IMR-90 (cell line): ENCODE results near the gene SLC12A6. TPM values are rescaled to one million over a fixed set of nuclear protein-coding genes. Genes with fewer than 3 reads are reported as not detected.

ENCODE experiments used
- ATAC-seq: fragments of 200-7000 bp; cut with Tn5 transposase; 2 replicates; pipeline ENCODE4 v1.9.1; 2020; ENCODE audit warnings: low read depth, mild to moderate bottlenecking, moderate library complexity
- BruUV-seq: library from RNA; stranded (reverse); fragments of 400-500 nt; replicated peaks from 2 replicates; lab custom pipeline; 2021; lab: Mats Ljungman, UMichigan
- CTCF ChIA-PET: fragments of 300-600 bp; formaldehyde crosslinking; extraction: SDS; loops from one replicate; lab custom pipeline; 2021; ENCODE audit warnings: antibody characterized with exemption; lab: Yijun Ruan, JAX
- POLR2A ChIA-PET: fragments of 300-600 bp; sonication (Branson Sonifier 250); formaldehyde crosslinking; loops from one replicate; lab custom pipeline; 2022; ENCODE audit warnings: antibody characterized with exemption; ENCODE audit not compliant: unreplicated experiment; lab: Charles Lee
- DNase-seq: peaks from one replicate; pipeline ENCODE4 v3.0.0; 2013
- H2AFZ ChIP-seq: replicated peaks from 2 replicates; pipeline ENCODE3; 2013; ENCODE audit warnings: low read length, mild to moderate bottlenecking; ENCODE audit not compliant: poor library complexity
- H2AK5ac ChIP-seq: 2 replicates; pipeline ENCODE4 v1.6.1; 2013; ENCODE audit warnings: low read depth, low read length, inconsistent platforms
- H2AK9ac ChIP-seq: replicated peaks from 2 replicates; pipeline ENCODE3; 2013; ENCODE audit warnings: mild to moderate bottlenecking, low read depth, low read length, moderate library complexity; ENCODE audit not compliant: poor library complexity
- H2BK120ac ChIP-seq: 2 replicates; pipeline ENCODE4 v1.6.1; 2013; ENCODE audit warnings: low read depth, low read length, inconsistent platforms
- H2BK15ac ChIP-seq: 3 replicates; pipeline ENCODE4 v1.6.1; 2013; ENCODE audit warnings: low read depth, low read length, inconsistent platforms
- H2BK20ac ChIP-seq: 2 replicates; pipeline ENCODE4 v1.6.1; 2013; ENCODE audit warnings: low read depth, mild to moderate bottlenecking, inconsistent platforms, low read length, moderate library complexity
- H2BK5ac ChIP-seq: 2 replicates; pipeline ENCODE4 v1.6.1; 2013; ENCODE audit warnings: mild to moderate bottlenecking, low read depth, low read length, inconsistent platforms; ENCODE audit not compliant: poor library complexity, severe bottlenecking
- H3K14ac ChIP-seq: replicated peaks from 2 replicates; pipeline ENCODE4 v1.6.1; 2013; ENCODE audit warnings: low read depth, low read length, inconsistent platforms
- H3K18ac ChIP-seq: 2 replicates; pipeline ENCODE4 v1.6.1; 2013; ENCODE audit warnings: low read depth, low read length, control low read depth
- H3K23ac ChIP-seq: 2 replicates; pipeline ENCODE4 v1.6.1; 2013; ENCODE audit warnings: low read depth, low read length, inconsistent platforms
- H3K27ac ChIP-seq: 2 replicates; pipeline ENCODE4 v1.5.1; 2013; ENCODE audit warnings: mild to moderate bottlenecking, control low read depth, low read length; ENCODE audit not compliant: insufficient read depth
- H3K27me3 ChIP-seq: 2 replicates; pipeline ENCODE4 v1.6.1; 2013; ENCODE audit warnings: low read length; ENCODE audit not compliant: control insufficient read depth, insufficient read depth
- H3K36me3 ChIP-seq: 2 replicates; pipeline ENCODE4 v1.6.1; 2013; ENCODE audit warnings: low read length, mixed read lengths; ENCODE audit not compliant: control insufficient read depth, insufficient read depth
- H3K4ac ChIP-seq: 2 replicates; pipeline ENCODE4 v1.6.1; 2013; ENCODE audit warnings: low read depth, low read length, inconsistent platforms
- H3K4me1 ChIP-seq: 2 replicates; pipeline ENCODE4 v1.6.1; 2013; ENCODE audit warnings: low read length, mixed read lengths; ENCODE audit not compliant: control insufficient read depth, insufficient read depth
- H3K4me2 ChIP-seq: 2 replicates; pipeline ENCODE4 v1.6.1; 2013; ENCODE audit warnings: low read depth, mild to moderate bottlenecking, control low read depth, low read length, moderate library complexity
- H3K4me3 ChIP-seq: 2 replicates; pipeline ENCODE4 v1.5.1; 2013; ENCODE audit warnings: low read depth, mild to moderate bottlenecking, control low read depth, low read length, moderate library complexity; ENCODE audit not compliant: insufficient read depth
- H3K56ac ChIP-seq: 2 replicates; pipeline ENCODE4 v1.6.1; 2013; ENCODE audit warnings: low read length, inconsistent platforms; ENCODE audit not compliant: insufficient read depth; ENCODE audit errors: extremely low read depth
- H3K79me1 ChIP-seq, 2 experiments: 2 replicates each; pipeline ENCODE4 v1.6.1; 2013; ENCODE audit warnings: low read length in 2 of 2, inconsistent platforms in 1 of 2, low read depth in 1 of 2
- H3K9ac ChIP-seq: 2 replicates; pipeline ENCODE4 v1.6.1; 2013; ENCODE audit warnings: low read depth, low read length, control low read depth
- H3K9me1 ChIP-seq: 2 replicates; pipeline ENCODE4 v1.6.1; 2013; ENCODE audit warnings: low read length, inconsistent platforms; ENCODE audit not compliant: insufficient read depth
- H3K9me3 ChIP-seq: 2 replicates; pipeline ENCODE4 v1.6.1; 2013; ENCODE audit warnings: low read length; ENCODE audit not compliant: control insufficient read depth, insufficient read depth
- H4K20me1 ChIP-seq: 2 replicates; pipeline ENCODE4 v1.6.1; 2013; ENCODE audit warnings: low read length, inconsistent platforms; ENCODE audit not compliant: insufficient read depth
- H4K5ac ChIP-seq: 2 replicates; pipeline ENCODE4 v1.6.1; 2013; ENCODE audit warnings: mild to moderate bottlenecking, low read depth, low read length, control low read depth
- H4K8ac ChIP-seq, 2 experiments: 2 replicates each; pipeline ENCODE4 v1.6.1; 2013; ENCODE audit warnings: low read depth in 2 of 2, low read length in 2 of 2, control low read depth in 1 of 2, inconsistent platforms in 1 of 2
- H4K91ac ChIP-seq: 2 replicates; pipeline ENCODE4 v1.6.1; 2013; ENCODE audit warnings: low read depth, low read length, inconsistent platforms; ENCODE audit not compliant: insufficient read depth
- BHLHE40 ChIP-seq: fragments of 150-350 bp; IDR thresholded peaks from 2 replicates; pipeline ENCODE4 v1.6.1; 2016; ENCODE audit warnings: mild to moderate bottlenecking, low read depth, low read length
- CHD1 ChIP-seq: IDR thresholded peaks from 2 replicates; pipeline ENCODE4 v1.6.1; 2012; ENCODE audit warnings: low read depth, low read length, improper control_type of control experiment
- CTCF ChIP-seq: conservative IDR thresholded peaks from 2 replicates; pipeline ENCODE4 v1.5.1; 2012; ENCODE audit warnings: mild to moderate bottlenecking, low read depth, low read length, improper control_type of control experiment
- ELK1 ChIP-seq: fragments of 150-350 bp; IDR thresholded peaks from 2 replicates; pipeline ENCODE4 v1.6.1; 2016; ENCODE audit warnings: low read depth, mild to moderate bottlenecking, low read length, moderate library complexity, borderline replicate concordance
- FOS ChIP-seq: fragments of 150-350 bp; IDR thresholded peaks from 2 replicates; pipeline ENCODE4 v1.6.1; 2016; ENCODE audit warnings: low read depth, low read length
- MAFK ChIP-seq: IDR thresholded peaks from 2 replicates; pipeline ENCODE4 v1.6.1; 2012; ENCODE audit warnings: low read depth, low read length, improper control_type of control experiment
- MAZ ChIP-seq: IDR thresholded peaks from 2 replicates; pipeline ENCODE4 v1.6.1; 2012; ENCODE audit warnings: low read depth, mild to moderate bottlenecking, low read length, improper control_type of control experiment, moderate library complexity, borderline replicate concordance
- MXI1 ChIP-seq: IDR thresholded peaks from 2 replicates; pipeline ENCODE4 v1.6.1; 2012; ENCODE audit warnings: low read depth, mild to moderate bottlenecking, low read length, moderate library complexity, borderline replicate concordance
- NFE2L2 ChIP-seq: fragments of 150-350 bp; IDR thresholded peaks from 2 replicates; pipeline ENCODE4 v1.6.1; 2016; ENCODE audit warnings: low read depth, mild to moderate bottlenecking, low read length
- POLR2A ChIP-seq: IDR thresholded peaks from 2 replicates; pipeline ENCODE4 v1.6.1; 2012; ENCODE audit warnings: mild to moderate bottlenecking, low read depth, low read length
- RAD21 ChIP-seq: IDR thresholded peaks from 2 replicates; pipeline ENCODE4 v1.6.1; 2012; ENCODE audit warnings: low read length, improper control_type of control experiment
- RCOR1 ChIP-seq: IDR thresholded peaks from 2 replicates; pipeline ENCODE4 v1.6.1; 2012; ENCODE audit warnings: mild to moderate bottlenecking, low read length, improper control_type of control experiment; ENCODE audit not compliant: insufficient replicate concordance
- RFX5 ChIP-seq: IDR thresholded peaks from 2 replicates; pipeline ENCODE4 v1.8.0; 2012; ENCODE audit warnings: low read depth, mild to moderate bottlenecking, low read length, moderate library complexity
- SMC3 ChIP-seq: fragments of 150-350 bp; IDR thresholded peaks from 2 replicates; pipeline ENCODE4 v1.6.1; 2016; ENCODE audit warnings: low read depth, mild to moderate bottlenecking, antibody characterized with exemption, low read length, moderate library complexity
- USF2 ChIP-seq: fragments of 150-350 bp; IDR thresholded peaks from 2 replicates; pipeline ENCODE4 v1.6.1; 2017; ENCODE audit warnings: mild to moderate bottlenecking, antibody characterized with exemption, low read length, low read depth
- WGBS, 2 experiments: methylation state at CpG; one replicate each; pipeline versions ENCODE4 v1.1.5 to v1.1.7; 2013; ENCODE audit warnings: missing lambda C conversion rate in 2 of 2; ENCODE audit not compliant: insufficient read length in 1 of 2; ENCODE audit errors: extremely low coverage in 2 of 2; 5-methylcytosine and 5-hydroxymethylcytosine counted together
- dilution Hi-C: fragments of 300-500 bp; cut with HindIII; formaldehyde crosslinking; loops from one replicate; pipeline ENCODE4 v1.14.3; 2018; ENCODE audit warnings: low sequenced_read_pairs; ENCODE audit not compliant: unreplicated experiment
- in situ Hi-C: fragments of 300-500 bp; cut with MboI; formaldehyde crosslinking; loops from 3 replicates; pipeline ENCODE4 v1.14.3; 2019; ENCODE audit warnings: low sequenced_read_pairs, inconsistent platforms, mixed read lengths
- intact Hi-C: fragments of 100-400 bp; cut with micrococcal nuclease; formaldehyde crosslinking; loops from 2 replicates; pipeline ENCODE4 v1.10.0; 2022
- polyA plus RNA-seq, 3 experiments: library from polyadenylated mRNA; depleted of rRNA; stranded (reverse); fragments of >200 nt; gene quantifications; 2 replicates each; pipeline ENCODE4 v1.2.3, GENCODE V29; 2012; ENCODE audit warnings: low replicate concordance in 1 of 3
- total RNA-seq: library from RNA; depleted of rRNA; stranded (reverse); fragments of >200 nt; gene quantifications from 2 replicates; pipeline ENCODE4 v1.2.3, GENCODE V29; 2012

Gene SLC12A6
- total and polyA plus RNA-seq, 2 of the 4 experiments (the other 2 are of a cell fraction): 7.7 to 10.2 TPM

GRCh38 chr15:34362047-34362773 lies 24.6 kb upstream of the SLC12A6 start:
- DNase-seq: no peak
- Histone ChIP-seq H3K4me3 (no peak overlapping the region), H3K14ac (no peak overlapping the region), H3K23ac (no peak overlapping the region), H4K8ac (no peak overlapping the region), H3K4me2 (no peak overlapping the region), H2BK20ac (no peak overlapping the region), H2BK5ac (no peak overlapping the region), H3K9me1 (peaks cover 10% of the 10 kb centered on the region), H4K5ac (no peak overlapping the region), H4K20me1 (peaks cover 8% of the 10 kb centered on the region; the same call in 1 of the 2 replicates), H2BK15ac (no peak overlapping the region), H3K4me1 (0 out of 2 replicates have a peak, but pooled peaks cover 3% of the 10 kb centered on the region), H2AK9ac (no peak overlapping the region), H2BK120ac (no peak overlapping the region), H3K9ac (no peak overlapping the region), H3K36me3 (peaks cover 27% of the 10 kb centered on the region), H3K56ac (no peak overlapping the region), H3K4ac (no peak overlapping the region), H2AK5ac (no peak overlapping the region), H3K79me1 (peaks cover 18 to 28% of the 10 kb centered on the region in 2 experiments), H3K27ac (no peak overlapping the region), H4K91ac (no peak overlapping the region), H3K18ac (no peak overlapping the region), H2AFZ (no peak overlapping the region), H3K27me3 (no peaks in the 10 kb centered on the region), H3K9me3 (no peaks in the 10 kb centered on the region)
- ATAC-seq: no peak
- CTCF ChIA-PET: no interaction called here
- dilution Hi-C loops: no loop called here
- POLR2A ChIA-PET: no interaction called here
- no CpG with 5 or more reads among the region's 10 CpGs for WGBS, 2 experiments
- no TSS peak for BruUV-seq
- in situ Hi-C loops: loop anchor here (10.0 kb wide), 1 partner anchor 257 kb away; the partner anchor contains the start of genes EMC7 and PGBD4
- intact Hi-C loops: loop anchor here (10.0 kb wide), 1 partner anchor 297 kb away; no protein-coding TSS in a partner anchor
- no peak for TF ChIP-seq CHD1
- no peak for TF ChIP-seq BHLHE40
- no peak for TF ChIP-seq MXI1
- TF ChIP-seq CTCF: no peak
- no peak for TF ChIP-seq SMC3
- no peak for TF ChIP-seq NFE2L2
- no peak for TF ChIP-seq RCOR1
- no peak for TF ChIP-seq ELK1
- no peak for TF ChIP-seq RFX5
- TF ChIP-seq RAD21: no peak
- no peak for TF ChIP-seq FOS
- TF ChIP-seq USF2: no peak
- TF ChIP-seq MAZ: no peak
- no peak for TF ChIP-seq MAFK
- TF ChIP-seq POLR2A: no peak
